Ectodermal cell (in vitro differentiated cells): ENCODE data around the gene TMPRSS12.

Source experiments
- H3K27ac ChIP-seq: 2 replicates; pipeline ENCODE4 v1.7.0; 2013; ENCODE audit warnings: mild to moderate bottlenecking, low read depth, low read length; ENCODE audit not compliant: insufficient read depth, poor library complexity, severe bottlenecking
- H3K27me3 ChIP-seq: 2 replicates; pipeline ENCODE4 v1.7.0; 2013; ENCODE audit warnings: mild to moderate bottlenecking, low read length; ENCODE audit not compliant: insufficient read depth, control insufficient read depth, poor library complexity, severe bottlenecking
- H3K36me3 ChIP-seq: one replicate; pipeline ENCODE4 v1.7.0; 2013; ENCODE audit warnings: low read length; ENCODE audit not compliant: control insufficient read depth, insufficient read depth
- H3K4me1 ChIP-seq: one replicate; pipeline ENCODE4 v1.7.0; 2013; ENCODE audit warnings: low read length; ENCODE audit not compliant: control insufficient read depth, insufficient read depth
- H3K4me3 ChIP-seq: 2 replicates; pipeline ENCODE4 v1.7.0; 2013; ENCODE audit warnings: low read depth, low read length, control low read depth; ENCODE audit not compliant: insufficient read depth
- H3K9me3 ChIP-seq: 2 replicates; pipeline ENCODE4 v1.7.0; 2013; ENCODE audit warnings: mild to moderate bottlenecking, low read length, moderate library complexity; ENCODE audit not compliant: control insufficient read depth
- WGBS, 2 experiments: methylation state at CpG; one replicate each; pipeline ENCODE4 v1.1.7; 2013; ENCODE audit warnings: missing lambda C conversion rate in 2 of 2; 5-methylcytosine and 5-hydroxymethylcytosine counted together

The TMPRSS12 gene

GRCh38 chr12:50934371-50934851, 91.7 kb downstream of the TMPRSS12 start:
- Histone ChIP-seq H3K4me1 (no peaks in the 10 kb centered on the region), H3K27me3 (no peaks in the 10 kb centered on the region), H3K4me3 (no peak overlapping the region), H3K36me3 (no peaks in the 10 kb centered on the region), H3K9me3 (no peaks in the 10 kb centered on the region), H3K27ac (no peak overlapping the region)
- WGBS, 2 experiments = 96% methylated on average over 3 of the region's 3 CpGs

DNA sequence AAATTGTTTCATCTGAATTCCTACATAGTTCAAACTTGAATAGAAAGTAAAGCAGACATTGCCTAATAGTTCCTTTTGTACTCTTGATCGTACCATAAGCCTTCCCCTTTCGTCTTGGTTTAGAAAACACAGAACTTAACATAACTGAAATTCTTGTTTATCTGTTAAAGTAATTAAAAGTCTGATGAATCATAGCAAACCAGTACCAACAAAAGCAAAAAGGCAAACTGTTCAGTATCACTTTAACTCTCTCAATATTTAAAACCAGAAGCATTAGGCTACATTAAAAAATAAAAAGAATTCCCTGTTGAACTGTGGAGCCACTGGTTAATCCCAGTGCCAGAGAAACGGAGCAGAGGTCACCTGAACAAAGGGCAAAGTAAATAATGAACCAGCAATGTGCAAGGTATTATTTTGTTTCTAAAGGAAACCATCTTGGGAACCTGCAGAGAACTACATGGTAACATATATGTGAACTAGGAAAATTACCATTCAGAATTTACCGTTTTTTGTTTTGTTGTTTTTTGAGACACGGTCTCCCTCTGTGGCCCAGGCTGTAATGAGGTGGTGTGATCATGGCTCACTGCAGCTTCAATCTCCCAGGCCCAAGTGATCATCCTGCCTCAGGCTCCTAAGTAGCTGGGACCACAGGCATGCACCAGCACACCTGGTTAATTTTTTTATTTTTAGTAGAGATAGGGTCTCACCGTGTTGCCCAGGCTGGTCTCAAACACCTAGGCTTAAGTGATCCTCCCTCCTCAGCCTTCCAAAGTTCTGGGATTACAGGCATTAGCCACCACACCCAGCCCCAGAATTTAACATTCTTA, 92.5 kb downstream of the TMPRSS12 start:
- 92 to 93% methylated on average over 5 to 6 of the region's 6 CpGs for WGBS, 2 experiments
- Histone ChIP-seq H3K36me3 (no peaks in the 10 kb centered on the region), H3K4me1 (no peaks in the 10 kb centered on the region), H3K9me3 (no peaks in the 10 kb centered on the region), H3K27ac (no peak overlapping the region), H3K27me3 (no peaks in the 10 kb centered on the region), H3K4me3 (no peak overlapping the region)

DNA sequence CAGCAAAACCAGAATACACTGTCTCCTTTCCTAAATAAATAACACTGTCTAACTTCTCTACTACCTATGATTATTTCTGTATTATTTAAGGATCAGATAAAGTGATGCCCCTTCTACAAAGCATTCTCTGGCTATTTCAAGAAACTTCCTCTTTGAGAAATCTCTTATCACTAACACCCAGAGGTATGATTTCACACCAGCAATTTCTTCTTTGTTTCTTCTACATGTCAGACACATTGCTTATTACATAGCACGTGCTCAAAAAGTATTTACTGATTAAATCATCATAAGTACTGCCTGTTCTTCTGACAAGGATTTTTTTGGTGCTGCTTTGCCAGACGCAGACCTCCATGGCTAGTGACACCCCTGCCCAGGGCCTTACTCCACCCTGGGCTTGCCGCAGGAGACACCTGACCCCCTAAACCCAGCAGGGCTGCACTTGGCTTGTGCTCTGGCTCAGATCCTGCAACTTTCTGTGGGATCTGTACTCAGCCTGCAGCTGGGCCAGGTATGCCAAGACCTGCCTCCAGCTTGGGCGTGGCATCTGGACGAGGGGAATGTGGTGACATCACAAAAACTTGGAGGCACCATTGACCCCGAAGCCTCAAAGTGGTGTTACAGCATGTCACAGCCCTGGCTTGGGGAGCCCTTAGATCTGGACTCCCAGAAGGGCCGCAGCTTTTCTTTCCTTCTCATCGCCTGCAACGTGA, 94.2 kb downstream of the TMPRSS12 start:
- Histone ChIP-seq H3K27ac (no peak overlapping the region), H3K4me1 (no peaks in the 10 kb centered on the region), H3K27me3 (no peaks in the 10 kb centered on the region), H3K4me3 (no peak overlapping the region), H3K9me3 (no peaks in the 10 kb centered on the region), H3K36me3 (no peaks in the 10 kb centered on the region)
- 90 to 94% methylated on average over 9 of the region's 9 CpGs for WGBS, 2 experiments
